Measurements from ENCODE around the gene BICC1.

GRCh38 chr10:58837826-58838225, 325.2 kb downstream of the BICC1 start:
- TF ChIP-seq CTCF (IDR thresholded peaks at IDR 0.05; ENCODE audit: extremely low read depth in 1 of 2, insufficient read depth in 1 of 2, low read depth in 1 of 2, low read length in 2 of 2) (no peak), POLR2A (IDR thresholded peaks at IDR 0.05; ENCODE audit: low read depth, low read length) (no peak), FOS (IDR thresholded peaks at IDR 0.05; ENCODE audit: borderline replicate concordance, insufficient read depth, low read length) (no peak), EZH2 (IDR thresholded peaks at IDR 0.05; ENCODE audit: borderline replicate concordance, low read depth, low read length, severe bottlenecking) (no peak), POLR2AphosphoS5 (IDR thresholded peaks at IDR 0.05; ENCODE audit: insufficient read depth, low read depth, low read length) (no peak), MYC (IDR thresholded peaks at IDR 0.05; ENCODE audit: low read depth, low read length) (no peak), MAX (IDR thresholded peaks at IDR 0.05; ENCODE audit: insufficient read depth, insufficient read length) (no peak), GATA2 (IDR thresholded peaks at IDR 0.05; ENCODE audit: insufficient read depth, insufficient read length, low read depth, low read length) (no peak), JUN (IDR thresholded peaks at IDR 0.05; ENCODE audit: borderline replicate concordance, insufficient read depth, insufficient read length, low read depth) (no peak)
